WERI-Rb-1 (cell line): ENCODE results near the gene ZNF787.

Experiments used
- DNase-seq: peaks from one replicate; pipeline ENCODE4 v3.0.0-alpha.2; 2020
- H3K27ac ChIP-seq: fragments of 250-450 bp; sonication (Bioruptor Pico); 2 replicates; pipeline ENCODE4 v1.5.1; 2020; ENCODE audit warnings: mild to moderate bottlenecking, moderate library complexity
- H3K27me3 ChIP-seq: fragments of 250-450 bp; sonication (Bioruptor Pico); 2 replicates; pipeline ENCODE4 v1.5.1; 2021; ENCODE audit warnings: mild to moderate bottlenecking, low read depth, moderate library complexity; ENCODE audit not compliant: insufficient read depth, severe bottlenecking
- H3K36me3 ChIP-seq: fragments of 250-450 bp; sonication (Bioruptor Pico); 2 replicates; pipeline ENCODE4 v1.5.1; 2020; ENCODE audit warnings: mild to moderate bottlenecking, moderate library complexity
- H3K4me3 ChIP-seq: 2 replicates; pipeline ENCODE4 v1.5.1; 2011; ENCODE audit warnings: low read depth, mild to moderate bottlenecking, control low read depth, low read length
- H3K9me3 ChIP-seq: fragments of 250-450 bp; sonication (Bioruptor Pico); 2 replicates; pipeline ENCODE4 v1.5.1; 2021; ENCODE audit warnings: mild to moderate bottlenecking, moderate library complexity; ENCODE audit not compliant: severe bottlenecking
- CTCF ChIP-seq: IDR thresholded peaks from 2 replicates; pipeline ENCODE4 v1.5.1; 2011; ENCODE audit warnings: low read depth, mild to moderate bottlenecking, control low read depth, inconsistent platforms, low read length

The ZNF787 gene

DNA sequence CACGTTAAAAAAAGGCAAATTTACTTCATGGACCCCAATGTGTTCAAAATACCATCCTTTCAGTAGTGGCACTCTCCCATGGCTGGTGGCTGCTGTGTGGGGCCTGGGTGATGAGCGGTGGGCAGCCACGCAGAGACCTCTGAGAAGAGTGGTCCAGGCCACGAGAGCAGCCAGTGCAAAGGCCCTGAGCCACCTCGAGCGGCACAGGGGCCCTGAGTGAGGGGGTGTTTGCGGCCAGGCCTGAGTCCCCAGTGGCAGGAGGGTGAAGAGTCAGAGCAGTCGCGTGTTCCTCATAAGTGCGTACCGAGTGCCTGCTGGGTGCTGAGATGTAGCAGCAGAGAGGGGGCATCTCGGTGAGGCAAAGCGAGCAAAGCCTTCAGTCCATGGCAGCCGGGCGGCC lies 27.0 kb upstream of the ZNF787 start:
- TF ChIP-seq CTCF = no peak

DNA sequence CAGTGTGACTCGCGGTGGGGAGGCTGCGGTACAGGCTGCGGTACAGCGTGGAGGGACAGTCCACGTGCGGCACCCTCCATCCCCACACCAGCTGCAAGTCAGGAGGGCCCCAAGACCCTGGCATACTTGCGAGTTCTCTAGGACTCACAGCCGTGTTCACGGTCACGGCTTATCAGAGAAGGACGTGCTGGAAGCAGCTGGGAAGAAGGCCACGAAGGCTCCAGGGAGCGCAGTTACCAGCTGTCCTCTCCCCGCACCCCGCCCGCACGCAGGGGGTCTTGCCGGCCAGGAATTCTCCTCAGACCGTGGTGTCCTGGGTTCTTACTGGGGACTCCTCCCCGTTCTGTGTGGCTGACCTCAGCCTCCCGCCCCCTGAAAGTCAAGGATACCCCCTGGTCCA lies 26.2 kb upstream of the ZNF787 start:
- Histone ChIP-seq H3K9me3 (no peaks in the 10 kb centered on the region), H3K27me3 (no peaks in the 10 kb centered on the region), H3K27ac (no peak overlapping the region), H3K4me3 (no peak overlapping the region), H3K36me3 (peaks cover 25% of the 10 kb centered on the region)
- TF ChIP-seq CTCF = no peak
- no peak for DNase-seq

More for the DNA sequence above, 27.0 kb upstream of the ZNF787 start:
- Histone ChIP-seq H3K36me3 (peaks cover 17% of the 10 kb centered on the region), H3K9me3 (peaks cover 2% of the 10 kb centered on the region), H3K4me3 (no peak overlapping the region), H3K27me3 (no peaks in the 10 kb centered on the region), H3K27ac (no peak overlapping the region)
- no peak for DNase-seq

DNA sequence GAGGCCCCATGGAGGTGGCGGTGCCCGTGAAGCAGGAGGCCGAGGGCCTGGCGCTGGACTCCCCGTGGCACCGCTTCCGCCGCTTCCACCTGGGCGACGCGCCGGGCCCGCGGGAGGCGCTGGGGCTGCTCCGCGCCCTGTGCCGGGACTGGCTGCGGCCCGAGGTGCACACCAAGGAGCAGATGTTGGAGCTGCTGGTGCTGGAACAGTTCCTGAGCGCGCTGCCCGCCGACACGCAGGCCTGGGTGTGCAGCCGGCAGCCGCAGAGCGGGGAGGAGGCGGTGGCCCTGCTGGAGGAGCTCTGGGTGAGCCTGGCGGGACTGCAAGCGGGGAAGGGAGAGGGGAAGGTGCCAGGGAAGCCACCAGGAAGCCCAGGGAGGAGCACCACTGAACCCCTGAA lies 25.8 kb upstream of the ZNF787 start:
- Histone ChIP-seq H3K27ac (no peak overlapping the region), H3K4me3 (no peak overlapping the region), H3K27me3 (no peaks in the 10 kb centered on the region), H3K36me3 (peaks cover 25% of the 10 kb centered on the region), H3K9me3 (no peaks in the 10 kb centered on the region)
- no peak for DNase-seq
- no peak for TF ChIP-seq CTCF

- H3K36me3 ChIP-seq = peaks cover 25% of the 10 kb centered on the region
- no peak for TF ChIP-seq CTCF
- H3K9me3 ChIP-seq = no peaks in the 10 kb centered on the region
- H3K27ac ChIP-seq = no peak overlapping the region
- H3K4me3 ChIP-seq = no peak overlapping the region
- DNase-seq = no peak
- H3K27me3 ChIP-seq = no peaks in the 10 kb centered on the region
Measured at GRCh38 chr19:56145698-56146097, 24.6 kb upstream of the ZNF787 start.

GRCh38 chr19:56144831-56145230 lies 23.7 kb upstream of the ZNF787 start:
- Histone ChIP-seq H3K36me3 (peaks cover 25% of the 10 kb centered on the region), H3K27ac (no peak overlapping the region), H3K4me3 (no peak overlapping the region), H3K9me3 (no peaks in the 10 kb centered on the region), H3K27me3 (no peaks in the 10 kb centered on the region)
- TF ChIP-seq CTCF = no peak
- DNase-seq = no peak

DNA sequence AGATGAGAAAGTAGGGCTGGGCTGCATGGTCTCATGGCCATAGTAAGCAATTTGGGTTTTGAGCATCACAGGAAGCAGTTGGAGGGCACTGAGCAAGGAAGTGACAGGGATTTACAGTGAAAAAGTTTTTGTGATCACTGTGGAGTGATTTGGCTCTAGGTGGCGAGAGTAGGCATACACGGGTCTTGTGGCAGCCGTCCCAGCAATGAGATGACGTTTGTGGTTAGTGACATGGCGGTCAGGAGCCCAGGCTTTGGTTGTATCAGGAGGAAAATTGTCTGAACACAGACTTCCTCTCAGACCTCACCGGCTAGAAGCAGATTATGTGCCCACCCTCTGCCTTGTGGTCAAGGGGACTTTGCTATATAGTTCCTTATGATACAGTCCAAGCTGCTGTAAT lies 23.3 kb upstream of the ZNF787 start:
- DNase-seq = no peak
- Histone ChIP-seq H3K27ac (no peak overlapping the region), H3K9me3 (no peaks in the 10 kb centered on the region), H3K27me3 (no peaks in the 10 kb centered on the region), H3K36me3 (peaks cover 20% of the 10 kb centered on the region), H3K4me3 (no peak overlapping the region)
- TF ChIP-seq CTCF = no peak
